Central memory CD8-positive, alpha-beta T cell (primary cell): ENCODE results near the gene PPP1R2.

ENCODE experiments used
- ATAC-seq: fragments of 150-1000 bp; cut with Tn5 transposase; replicated peaks from 2 replicates; pipeline ENCODE4 v1.10.0; 2022; ENCODE audit warnings: mild to moderate bottlenecking, moderate FRiP score, moderate number of reproducible peaks; ENCODE audit not compliant: poor library complexity, severe bottlenecking; ENCODE audit errors: extremely low read depth
- DNase-seq, 2 donors: peaks; one replicate each; pipeline ENCODE4 v3.0.0; 2021; ENCODE audit warnings: low spot score in 2 of 2
- H3K27ac Mint-ChIP-seq: one replicate; pipeline ENCODE4 v1.8.0; 2022; ENCODE audit warnings: low read depth, mild to moderate bottlenecking, moderate library complexity, mixed read lengths
- H3K27me3 Mint-ChIP-seq: one replicate; pipeline ENCODE4 v1.8.0; 2022; ENCODE audit warnings: mixed read lengths
- H3K36me3 Mint-ChIP-seq: one replicate; pipeline ENCODE4 v1.8.0; 2022; ENCODE audit warnings: mild to moderate bottlenecking, moderate library complexity, mixed read lengths; ENCODE audit not compliant: insufficient read depth
- H3K4me1 Mint-ChIP-seq: one replicate; pipeline ENCODE4 v1.8.0; 2022; ENCODE audit warnings: mixed read lengths
- H3K4me3 Mint-ChIP-seq: one replicate; pipeline ENCODE4 v1.8.0; 2022; ENCODE audit warnings: mild to moderate bottlenecking, moderate library complexity, mixed read lengths
- H3K9me3 Mint-ChIP-seq: one replicate; pipeline ENCODE4 v1.8.0; 2022; ENCODE audit warnings: mixed read lengths

PPP1R2 gene

DNA sequence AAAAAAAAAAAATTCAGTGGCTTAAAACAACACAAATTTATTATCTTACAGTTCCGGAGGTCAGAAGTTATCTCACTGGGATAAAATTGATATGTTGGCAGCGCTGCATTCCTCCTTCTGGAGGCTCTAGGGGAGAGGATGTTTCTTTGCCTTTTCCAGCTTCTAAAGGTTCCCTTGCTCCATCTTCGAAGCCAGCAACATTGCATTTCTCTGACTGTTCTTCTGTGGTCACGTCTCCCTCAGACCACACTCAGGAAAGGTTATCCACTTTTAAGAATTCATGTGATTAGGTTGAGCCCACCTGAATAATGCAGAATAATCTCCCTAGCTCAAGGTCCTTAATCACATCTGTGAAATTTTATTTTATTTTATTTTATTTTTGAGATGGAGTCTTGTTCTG, 76.9 kb downstream of the PPP1R2 start:
- DNase-seq = no peak
- no peaks in the 10 kb centered on the region for H3K4me1 Mint-ChIP-seq
- no peak overlapping the region for H3K4me3 Mint-ChIP-seq
- no peak for ATAC-seq
- no peak overlapping the region for H3K27ac Mint-ChIP-seq
- H3K36me3 Mint-ChIP-seq = no peaks in the 10 kb centered on the region
- peaks cover 10% of the 10 kb centered on the region for H3K9me3 Mint-ChIP-seq
- H3K27me3 Mint-ChIP-seq = no peaks in the 10 kb centered on the region
